Measurements from ENCODE around the gene FABP6.

FABP6 gene

GRCh38 chr5:160263326-160263855, 34.1 kb downstream of the FABP6 start:
- no peak for DNase-seq

GRCh38 chr5:160266044-160266443, 36.7 kb downstream of the FABP6 start:
- no peak for DNase-seq

- no peak for DNase-seq
Observed at GRCh38 chr5:160266752-160267345, 37.5 kb downstream of the FABP6 start.

- no peak for DNase-seq
Observed at GRCh38 chr5:160268121-160268520, 38.8 kb downstream of the FABP6 start.

- no peak for DNase-seq
Observed at GRCh38 chr5:160269017-160269416, 39.7 kb downstream of the FABP6 start.

GRCh38 chr5:160270704-160271103, 41.4 kb downstream of the FABP6 start:
- DNase-seq: no peak

GRCh38 chr5:160271396-160271795, 42.1 kb downstream of the FABP6 start:
- DNase-seq: peak; percentile 13

- DNase-seq: no peak
Observed at GRCh38 chr5:160271836-160272235, 42.5 kb downstream of the FABP6 start.

GRCh38 chr5:160272264-160272663, 43.0 kb downstream of the FABP6 start:
- no peak for DNase-seq

GRCh38 chr5:160272889-160273288, 43.6 kb downstream of the FABP6 start:
- no peak for DNase-seq

GRCh38 chr5:160274483-160274931, 45.2 kb downstream of the FABP6 start:
- no peak for DNase-seq

- DNase-seq: no peak
Observed at GRCh38 chr5:160278343-160278742, 49.0 kb downstream of the FABP6 start.

GRCh38 chr5:160280384-160281095, 51.2 kb downstream of the FABP6 start:
- no peak for DNase-seq

- no peak for DNase-seq
Observed at GRCh38 chr5:160281275-160281674, 52.0 kb downstream of the FABP6 start.

GRCh38 chr5:160284291-160284873, 55.1 kb downstream of the FABP6 start:
- DNase-seq: no peak

GRCh38 chr5:160285316-160285715, 56.0 kb downstream of the FABP6 start:
- no peak for DNase-seq

GRCh38 chr5:160286947-160287346, 57.6 kb downstream of the FABP6 start:
- DNase-seq: no peak

- no peak for DNase-seq
Observed at GRCh38 chr5:160287378-160288051, 58.2 kb downstream of the FABP6 start.

Measured in activated CD4-positive, alpha-beta T cell treated with anti-CD3 and anti-CD28 coated beads for 48 hours (primary cell).